Osteocyte (in vitro differentiated cells): ENCODE data around the gene HEXIM2. TPM values are rescaled to one million over a fixed set of nuclear protein-coding genes. Genes with fewer than 3 reads are reported as not detected.

Source experiments
- DNase-seq: peaks from one replicate; pipeline ENCODE4 v3.0.0; 2021; ENCODE audit warnings: mixed read lengths; ENCODE audit not compliant: unreplicated experiment; ENCODE audit errors: extremely low spot score
- H3K27ac Mint-ChIP-seq: one replicate; pipeline ENCODE4 v1.8.0; 2021; ENCODE audit warnings: mild to moderate bottlenecking, mixed read lengths; ENCODE audit not compliant: unreplicated experiment
- H3K27me3 Mint-ChIP-seq: one replicate; pipeline ENCODE4 v1.8.0; 2021; ENCODE audit warnings: mixed read lengths; ENCODE audit not compliant: unreplicated experiment
- H3K36me3 Mint-ChIP-seq: one replicate; pipeline ENCODE4 v1.8.0; 2021; ENCODE audit warnings: mixed read lengths; ENCODE audit not compliant: unreplicated experiment
- H3K4me1 Mint-ChIP-seq: one replicate; pipeline ENCODE4 v1.8.0; 2021; ENCODE audit warnings: mixed read lengths; ENCODE audit not compliant: unreplicated experiment
- H3K4me3 Mint-ChIP-seq: one replicate; pipeline ENCODE4 v1.8.0; 2021; ENCODE audit warnings: mild to moderate bottlenecking, moderate library complexity, mixed read lengths; ENCODE audit not compliant: unreplicated experiment
- H3K9me3 Mint-ChIP-seq: one replicate; pipeline ENCODE4 v1.8.0; 2021; ENCODE audit warnings: mixed read lengths; ENCODE audit not compliant: unreplicated experiment
- CTCF ChIP-seq: fragments of 200-600 bp; sonication (generic); IDR thresholded peaks from 2 replicates; pipeline ENCODE4 v1.5.0; 2021; ENCODE audit warnings: antibody characterized with exemption, mild to moderate bottlenecking, moderate library complexity
- total RNA-seq: library from RNA; stranded (reverse); gene quantifications from 2 replicates; pipeline ENCODE4 v1.2.1, GENCODE V29; 2021

HEXIM2 gene
- total RNA-seq, 1 donor from 2014 or later, result 6.4 TPM

GRCh38 chr17:45118691-45119090 is 43.0 kb upstream of the HEXIM2 start:
- DNase-seq, result no peak
- Mint-ChIP-seq H3K27ac (no peak overlapping the region), H3K27me3 (no peaks in the 10 kb centered on the region), H3K9me3 (no peaks in the 10 kb centered on the region), H3K4me3 (no peak overlapping the region), H3K36me3 (peaks cover 20% of the 10 kb centered on the region), H3K4me1 (peaks cover 45% of the 10 kb centered on the region)
- TF ChIP-seq CTCF, result no peak

- TF ChIP-seq CTCF, result no peak
- no peak overlapping the region for H3K4me3 Mint-ChIP-seq
- H3K27ac Mint-ChIP-seq, result no peak overlapping the region
- peaks cover 51% of the 10 kb centered on the region for H3K4me1 Mint-ChIP-seq
- H3K36me3 Mint-ChIP-seq, result peaks cover 16% of the 10 kb centered on the region
- H3K9me3 Mint-ChIP-seq, result no peaks in the 10 kb centered on the region
- DNase-seq, result no peak
- H3K27me3 Mint-ChIP-seq, result no peaks in the 10 kb centered on the region
These were observed 41.7 kb upstream of the HEXIM2 start for GRCh38 chr17:45119964-45120363.

GRCh38 chr17:45120558-45120957 is 41.1 kb upstream of the HEXIM2 start:
- peaks cover 52% of the 10 kb centered on the region for H3K4me1 Mint-ChIP-seq
- H3K27ac Mint-ChIP-seq, result no peak overlapping the region
- TF ChIP-seq CTCF, result no peak

GRCh38 chr17:45121055-45121454 is 40.6 kb upstream of the HEXIM2 start:
- Mint-ChIP-seq H3K36me3 (peaks cover 16% of the 10 kb centered on the region), H3K27ac (no peak overlapping the region), H3K27me3 (no peaks in the 10 kb centered on the region), H3K4me3 (no peak overlapping the region), H3K4me1 (peaks cover 49% of the 10 kb centered on the region), H3K9me3 (no peaks in the 10 kb centered on the region)
- TF ChIP-seq CTCF, result no peak
- no peak for DNase-seq

More at GRCh38 chr17:45120558-45120957, 41.1 kb upstream of the HEXIM2 start:
- H3K27me3 Mint-ChIP-seq, result no peaks in the 10 kb centered on the region
- H3K4me3 Mint-ChIP-seq, result no peak overlapping the region
- H3K9me3 Mint-ChIP-seq, result no peaks in the 10 kb centered on the region
- H3K36me3 Mint-ChIP-seq, result peaks cover 16% of the 10 kb centered on the region
- DNase-seq, result no peak

- Mint-ChIP-seq H3K9me3 (no peaks in the 10 kb centered on the region), H3K27me3 (no peaks in the 10 kb centered on the region), H3K4me1 (peaks cover 59% of the 10 kb centered on the region), H3K36me3 (peaks cover 5% of the 10 kb centered on the region), H3K27ac (peak overlapping the region; percentile 76), H3K4me3 (no peak overlapping the region)
- no peak for DNase-seq
- no peak for TF ChIP-seq CTCF
These were observed 38.5 kb upstream of the HEXIM2 start for GRCh38 chr17:45123076-45123770.
